ENCODE measurements around the gene DNAJA2. TPM values are rescaled to one million over a fixed set of nuclear protein-coding genes. Genes with fewer than 3 reads are reported as not detected.

The DNAJA2 gene
- 34.0 and 48.2 TPM in 2 replicates for total RNA-seq (2011; cell fraction: chromatin; rRNA removed; ENCODE audit: low replicate concordance)
- total RNA-seq (2011; cell fraction: nucleolus; rRNA removed): 21.2 TPM in 2 replicates
- 38.9 and 53.0 TPM in 2 replicates for total RNA-seq (2011; cell fraction: nucleoplasm; rRNA removed)
- total RNA-seq (2014; rRNA removed) (55.4 and 55.9 TPM in 2 replicates), total RNA-seq (2014; rRNA removed; fragmentation: Illumina TruSeq; extraction: Trizol) (75.9 and 89.6 TPM in 2 replicates), total RNA-seq (2015; rRNA removed; fragmentation: Illumina TruSeq; extraction: Trizol) (72.4 and 75.0 TPM in 2 replicates), total RNA-seq (2021) (63.0 and 68.8 TPM in 2 replicates), polyA plus RNA-seq (2011; rRNA removed) (12.8 and 24.1 TPM in 2 replicates), polyA plus RNA-seq (2014; fragmentation: Illumina TruSeq; extraction: Trizol) (48.1 and 50.7 TPM in 2 replicates), polyA plus RNA-seq (2014; fragmentation: Nextera tagmentation; extraction: Ambion mirVana) (10 to 100 TPM; 31.6 to 38.2 TPM), polyA plus RNA-seq (2014; rRNA removed) (29.2 and 30.4 TPM in 2 replicates), polyA minus RNA-seq (2011; rRNA and poly(A)+ RNA removed) (56.8 and 74.4 TPM in 2 replicates), Bru-seq, nascent RNA (percentile 92 among the genes with signal in this experiment), BruChase-seq, experiment 1, labeled RNA remaining after a 2-hour chase (percentile 92 among the genes with signal in this experiment), BruChase-seq, experiment 2, labeled RNA remaining after a 6-hour chase (percentile 93 among the genes with signal in this experiment)
- polyA plus RNA-seq (2011; cell fraction: cytosol; rRNA removed): 3.5 and 6.3 TPM in 2 replicates
- 9.1 and 12.8 TPM in 2 replicates for polyA plus RNA-seq (2011; cell fraction: nucleus; rRNA removed)
- 31.8 and 47.2 TPM in 2 replicates for polyA plus RNA-seq (2012)
- 23.4 and 30.2 TPM in 2 replicates for polyA minus RNA-seq (2011; cell fraction: cytosol; rRNA and poly(A)+ RNA removed)
- 12.9 and 25.8 TPM in 2 replicates for polyA minus RNA-seq (2011; cell fraction: nucleus; rRNA and poly(A)+ RNA removed)
- long read RNA-seq, experiment 1, transcript DNAJA2-201 (9 exons, 3,122 nt): major isoform, 359 of 401 reads
- long read RNA-seq, experiment 1, partial matches to known transcripts: 23 of 401 reads
- long read RNA-seq, experiment 1, other reads (novel, unspliced or antisense): 18 of 401 reads
- long read RNA-seq, experiment 2, transcript DNAJA2-201 (9 exons, 3,122 nt): major isoform, 19 of 60 reads
- long read RNA-seq, experiment 2, partial matches to known transcripts: 8 of 60 reads
- long read RNA-seq, experiment 2, other reads (novel, unspliced or antisense): 33 of 60 reads
- long read RNA-seq, experiment 3, transcript DNAJA2-201 (9 exons, 3,122 nt): major isoform, 83 of 102 reads
- long read RNA-seq, experiment 3, partial matches to known transcripts: 7 of 102 reads
- long read RNA-seq, experiment 3, other reads (novel, unspliced or antisense): 12 of 102 reads

DNA sequence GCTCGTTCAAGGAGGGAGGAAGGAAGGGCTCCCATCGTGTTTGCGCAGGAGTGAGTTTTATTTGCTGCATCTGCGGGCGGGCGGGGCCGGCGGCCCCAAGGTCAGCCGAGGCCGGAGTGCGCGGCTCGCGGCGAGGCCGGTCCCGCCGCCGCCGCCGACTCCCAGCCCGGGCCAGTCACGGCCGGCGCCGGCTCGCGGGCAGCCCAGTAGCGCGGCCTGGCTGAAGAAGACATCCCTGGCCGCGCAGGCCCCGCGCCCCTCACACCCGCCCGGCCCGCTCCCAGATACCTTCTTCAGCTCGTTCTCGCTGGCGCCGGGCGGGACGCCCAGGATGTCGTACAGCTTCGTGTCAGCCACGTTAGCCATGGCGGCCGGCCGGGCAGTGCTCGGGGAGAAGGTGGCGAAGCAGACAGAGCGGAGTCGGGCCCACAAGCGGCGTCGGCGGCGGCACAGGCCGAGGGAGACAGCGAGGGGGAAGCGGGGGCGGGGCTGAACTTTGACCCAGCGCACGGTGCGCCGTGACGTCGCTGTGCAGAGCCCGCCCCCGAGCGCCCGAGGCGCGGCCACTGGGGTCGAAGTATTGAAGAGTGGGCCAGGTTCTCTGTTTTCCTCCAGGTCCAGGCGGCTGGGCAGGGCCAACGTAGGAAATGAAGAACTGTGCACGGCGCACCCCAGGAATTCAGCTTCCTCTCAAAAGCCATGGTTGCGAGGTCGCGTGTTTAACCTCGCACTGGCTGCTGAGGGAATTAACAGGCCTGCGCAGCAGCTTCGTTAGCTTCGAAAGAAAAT lies at the start of gene DNAJA2:
TSS of gene DNAJA2 (minus strand) at position 468 of the 789 bp plus-strand sequence. CDS start at position 366, 102 bp downstream.
- Histone ChIP-seq H2AFZ (ENCODE audit: low read depth, low read length) (peak within 1 kb of the TSS; percentile 87), H3K9ac (ENCODE audit: insufficient read depth in 1 of 2, low read depth in 2 of 2, low read length in 2 of 2) (peak within 1 kb of the TSS; percentile 86 to 96), H3K27me3 (ENCODE audit: control insufficient read depth in 2 of 2, insufficient read depth in 2 of 2, low read length in 2 of 2) (no peaks in the 10 kb centered on the region), H3K4me2 (ENCODE audit: insufficient read depth, low read length) (peak within 1 kb of the TSS; percentile 84), H3K79me2 (ENCODE audit: control insufficient read depth, insufficient read depth, low read length) (peaks cover 54% of the 10 kb centered on the region), H4K20me1 (replicated peaks; ENCODE audit: control insufficient read depth, insufficient read depth, low read length) (peaks cover 11% of the 10 kb centered on the region), H3K4me3 (peak within 1 kb of the TSS; percentile 95), H3K9me1 (ENCODE audit: control insufficient read depth, insufficient read depth, low read length) (no peaks in the 10 kb centered on the region), H3K36me3 (ENCODE audit: control insufficient read depth, insufficient read depth, low read length) (peaks cover 36% of the 10 kb centered on the region), H3K27ac (ENCODE audit: extremely low read depth, low read depth, low read length) (peak within 1 kb of the TSS; percentile 83), H3K9me3 (replicated peaks; ENCODE audit: control insufficient read depth, insufficient read depth, low read depth, low read length) (no peaks in the 10 kb centered on the region), H3K4me1 (replicated peaks in 1 of 2; ENCODE audit: control insufficient read depth in 2 of 2, insufficient read depth in 2 of 2, low read length in 2 of 2) (peaks cover 13% of the 10 kb centered on the region in 2 experiments; a peak in 4 of 5 replicates)
- BruUV-seq (replicated peaks): no TSS peak
- DNase-seq (ENCODE audit: extremely low read depth in 1 of 4, low spot score in 3 of 4) (peak; percentile 90 to 94 (median 92)), ATAC-seq (peak; percentile 96), FAIRE-seq (peak; percentile 67)
- CTCF ChIA-PET (ENCODE audit: low intra/inter-chr PET ratio): no interaction called here
- POLR2A ChIA-PET: interaction anchor here (0.8 to 2.1 kb wide), 7 partner anchors 8 to 58 kb away, joined by 3 to 14 read pairs (median 4); no protein-coding TSS in a partner anchor
- in situ Hi-C loops (cut with MboI) (no loop called here), intact Hi-C loops (cut with micrococcal nuclease) (no loop called here)
- WGBS (ENCODE audit: insufficient coverage, low coverage, missing lambda C conversion rate): 1% methylated on average over 56 of the region's 86 CpGs
- TF ChIP-seq, protein P1, sequence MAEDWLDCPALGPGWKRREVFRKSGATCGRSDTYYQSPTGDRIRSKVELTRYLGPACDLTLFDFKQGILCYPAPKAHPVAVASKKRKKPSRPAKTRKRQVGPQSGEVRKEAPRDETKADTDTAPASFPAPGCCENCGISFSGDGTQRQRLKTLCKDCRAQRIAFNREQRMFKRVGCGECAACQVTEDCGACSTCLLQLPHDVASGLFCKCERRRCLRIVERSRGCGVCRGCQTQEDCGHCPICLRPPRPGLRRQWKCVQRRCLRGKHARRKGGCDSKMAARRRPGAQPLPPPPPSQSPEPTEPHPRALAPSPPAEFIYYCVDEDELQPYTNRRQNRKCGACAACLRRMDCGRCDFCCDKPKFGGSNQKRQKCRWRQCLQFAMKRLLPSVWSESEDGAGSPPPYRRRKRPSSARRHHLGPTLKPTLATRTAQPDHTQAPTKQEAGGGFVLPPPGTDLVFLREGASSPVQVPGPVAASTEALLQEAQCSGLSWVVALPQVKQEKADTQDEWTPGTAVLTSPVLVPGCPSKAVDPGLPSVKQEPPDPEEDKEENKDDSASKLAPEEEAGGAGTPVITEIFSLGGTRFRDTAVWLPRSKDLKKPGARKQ (CRISPR knock-in tag; IDR thresholded peaks at IDR 0.05): no peak
- TF ChIP-seq RBM14 (IDR thresholded peaks at IDR 0.05; ENCODE audit: borderline replicate concordance, insufficient read depth, low read depth, low read length) (no peak), ZC3H11A (IDR thresholded peaks at IDR 0.05; ENCODE audit: low read depth, low read length) (no peak), HDAC3 (IDR thresholded peaks at IDR 0.05; ENCODE audit: borderline replicate concordance, partially characterized antibody) (no peak), HIVEP1 (CRISPR knock-in tag; IDR thresholded peaks at IDR 0.05) (no peak), ELF1 (tag; IDR thresholded peaks at IDR 0.05) (no peak), SRF (CRISPR knock-in tag; IDR thresholded peaks at IDR 0.05) (no peak), MTF1 (CRISPR knock-in tag; IDR thresholded peaks at IDR 0.05; ENCODE audit: borderline replicate concordance) (no peak), KLF16 (IDR thresholded peaks at IDR 0.05) (no peak)
- TF ChIP-seq, protein P2, sequence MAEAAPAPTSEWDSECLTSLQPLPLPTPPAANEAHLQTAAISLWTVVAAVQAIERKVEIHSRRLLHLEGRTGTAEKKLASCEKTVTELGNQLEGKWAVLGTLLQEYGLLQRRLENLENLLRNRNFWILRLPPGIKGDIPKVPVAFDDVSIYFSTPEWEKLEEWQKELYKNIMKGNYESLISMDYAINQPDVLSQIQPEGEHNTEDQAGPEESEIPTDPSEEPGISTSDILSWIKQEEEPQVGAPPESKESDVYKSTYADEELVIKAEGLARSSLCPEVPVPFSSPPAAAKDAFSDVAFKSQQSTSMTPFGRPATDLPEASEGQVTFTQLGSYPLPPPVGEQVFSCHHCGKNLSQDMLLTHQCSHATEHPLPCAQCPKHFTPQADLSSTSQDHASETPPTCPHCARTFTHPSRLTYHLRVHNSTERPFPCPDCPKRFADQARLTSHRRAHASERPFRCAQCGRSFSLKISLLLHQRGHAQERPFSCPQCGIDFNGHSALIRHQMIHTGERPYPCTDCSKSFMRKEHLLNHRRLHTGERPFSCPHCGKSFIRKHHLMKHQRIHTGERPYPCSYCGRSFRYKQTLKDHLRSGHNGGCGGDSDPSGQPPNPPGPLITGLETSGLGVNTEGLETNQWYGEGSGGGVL (CRISPR knock-in tag; IDR thresholded peaks at IDR 0.05): no peak
- TF ChIP-seq, protein P3, sequence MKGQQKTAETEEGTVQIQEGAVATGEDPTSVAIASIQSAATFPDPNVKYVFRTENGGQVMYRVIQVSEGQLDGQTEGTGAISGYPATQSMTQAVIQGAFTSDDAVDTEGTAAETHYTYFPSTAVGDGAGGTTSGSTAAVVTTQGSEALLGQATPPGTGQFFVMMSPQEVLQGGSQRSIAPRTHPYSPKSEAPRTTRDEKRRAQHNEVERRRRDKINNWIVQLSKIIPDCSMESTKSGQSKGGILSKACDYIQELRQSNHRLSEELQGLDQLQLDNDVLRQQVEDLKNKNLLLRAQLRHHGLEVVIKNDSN (CRISPR knock-in tag; IDR thresholded peaks at IDR 0.05): no peak
